Activated CD4-positive, CD25-positive, alpha-beta regulatory T cell treated with anti-CD3 and anti-CD28 coated beads, Interleukin-2, amount 50 U/mL, for 16 hours (primary cell): Measurements from ENCODE around the gene ASGR1.

Experiments used
- DNase-seq: peaks from one replicate; pipeline ENCODE4 v3.0.0-alpha.2; 2020; ENCODE audit warnings: low read depth, low spot score

ASGR1 gene

GRCh38 chr17:7216242-7217112, 37.3 kb upstream of the ASGR1 start:
- no peak for DNase-seq

GRCh38 chr17:7215652-7216180, 36.5 kb upstream of the ASGR1 start:
- DNase-seq: no peak

DNA sequence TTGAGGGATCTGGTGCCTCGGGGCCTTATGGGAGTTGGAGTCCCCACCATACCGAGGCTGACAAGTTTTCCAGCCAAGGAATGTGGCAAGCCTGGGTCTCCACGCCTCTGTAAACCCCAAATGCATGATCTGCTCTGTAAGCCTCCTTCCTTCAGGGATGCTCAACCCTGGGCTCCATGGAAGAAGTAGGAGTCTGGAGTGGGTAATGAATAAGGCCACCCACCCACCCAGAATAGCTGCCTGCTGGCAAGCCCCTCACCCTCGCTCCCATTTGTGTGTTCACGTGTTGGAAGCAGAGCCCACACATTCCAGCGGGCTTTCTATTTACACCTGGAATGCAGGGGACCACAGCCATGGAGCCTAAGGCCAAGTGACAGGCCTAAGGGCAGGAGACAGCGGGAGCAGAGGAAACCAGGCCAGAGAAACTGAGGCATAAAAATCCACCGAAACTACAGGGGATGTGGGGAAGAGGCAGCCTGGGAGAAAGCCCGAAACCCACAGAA, 36.0 kb upstream of the ASGR1 start:
- DNase-seq: no peak

DNA sequence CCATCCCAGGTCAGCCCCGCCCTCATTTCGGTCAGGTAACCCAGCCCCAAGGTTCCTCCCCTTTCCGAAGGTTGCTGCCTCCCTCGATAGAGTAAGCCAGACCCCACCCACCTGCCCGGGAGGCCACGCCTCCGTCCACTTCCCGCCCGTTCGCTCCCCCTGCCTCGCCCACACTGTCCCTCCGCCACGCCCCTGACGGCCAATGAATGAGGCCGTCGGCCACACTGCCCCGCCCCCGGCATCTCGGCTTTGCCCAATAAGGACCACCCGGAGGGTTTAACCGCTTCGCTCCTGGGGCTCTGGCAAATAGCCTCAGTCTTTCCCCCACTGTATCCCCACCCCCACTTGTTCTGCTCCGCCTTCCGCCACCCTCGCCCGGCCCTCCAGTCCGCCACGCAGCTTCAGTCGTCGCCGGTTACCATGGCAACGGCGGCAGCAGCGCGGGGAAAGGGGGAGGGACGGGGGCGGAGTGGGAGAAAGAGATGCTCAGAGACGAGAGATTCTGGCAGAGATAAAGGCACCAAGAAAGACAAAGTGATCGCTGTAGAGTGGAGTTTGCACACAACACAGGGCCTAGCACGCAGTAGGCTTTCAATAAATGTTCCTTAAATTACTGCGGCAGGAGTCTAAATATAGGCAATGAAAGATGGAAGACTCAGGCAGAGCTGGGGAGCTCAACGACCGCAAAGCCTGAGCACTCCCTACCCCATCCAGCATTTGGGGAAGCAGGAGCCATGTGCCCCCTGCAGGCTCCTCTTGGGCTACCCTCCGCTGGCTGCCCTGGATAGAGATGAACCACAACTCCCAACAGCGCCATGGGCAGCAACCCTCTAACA, 35.3 kb upstream of the ASGR1 start:
- DNase-seq: peak; percentile 94

DNA sequence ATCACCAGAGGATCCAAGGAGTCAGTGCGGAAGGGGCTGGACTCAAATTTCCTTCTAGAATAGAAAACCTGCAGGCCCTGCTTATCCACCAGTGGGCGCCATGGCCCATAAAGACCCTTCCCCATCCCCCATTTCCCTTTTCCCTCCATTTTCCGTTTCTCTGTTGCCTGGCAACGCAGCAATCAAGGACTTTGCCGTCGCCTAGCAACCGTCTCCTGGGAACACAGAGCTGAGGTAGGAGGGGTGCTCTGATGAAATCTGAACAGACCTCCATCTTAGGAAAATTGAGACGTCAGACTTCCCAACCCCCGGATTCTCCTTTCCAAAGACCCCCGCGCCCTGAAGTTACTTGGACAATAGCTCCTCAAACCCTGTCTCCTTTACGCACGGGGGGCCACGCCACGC, 34.7 kb upstream of the ASGR1 start:
- no peak for DNase-seq

GRCh38 chr17:7211491-7212273, 32.5 kb upstream of the ASGR1 start:
- DNase-seq: no peak

DNA sequence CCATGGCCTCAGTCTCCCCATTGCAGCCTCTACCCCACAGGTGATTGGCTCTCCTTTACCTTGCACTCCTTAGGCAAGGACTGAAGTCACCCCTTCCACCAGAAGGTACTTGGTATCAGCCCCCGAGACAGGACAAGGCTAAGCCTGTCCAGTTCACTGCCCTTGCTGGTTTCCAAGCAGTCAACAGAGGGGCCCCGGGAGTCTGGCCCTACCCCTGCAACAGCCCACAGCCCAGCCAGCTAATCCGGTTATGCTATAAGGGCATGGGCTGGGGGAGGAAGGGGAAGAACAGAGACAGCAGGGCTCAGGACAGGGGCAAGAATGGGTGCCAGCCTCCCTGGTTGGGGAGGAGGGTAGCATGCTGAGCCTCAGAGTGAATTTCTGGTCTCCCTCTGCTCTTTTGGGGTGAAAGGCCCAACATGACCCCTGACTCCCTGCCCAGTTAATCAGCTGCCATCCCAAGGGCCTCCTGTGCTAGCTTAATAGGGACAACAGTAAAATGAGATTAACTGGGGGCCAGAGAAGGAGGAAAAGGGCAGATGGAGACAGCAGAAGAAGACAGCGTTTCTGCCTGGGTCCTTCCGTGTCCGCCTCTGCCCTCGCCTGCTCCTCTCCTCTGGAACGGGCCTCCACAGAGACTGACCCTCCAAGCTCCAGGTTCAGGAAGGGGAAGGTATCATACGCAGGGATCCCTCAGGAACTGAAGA, 29.7 kb upstream of the ASGR1 start:
- DNase-seq: no peak

DNA sequence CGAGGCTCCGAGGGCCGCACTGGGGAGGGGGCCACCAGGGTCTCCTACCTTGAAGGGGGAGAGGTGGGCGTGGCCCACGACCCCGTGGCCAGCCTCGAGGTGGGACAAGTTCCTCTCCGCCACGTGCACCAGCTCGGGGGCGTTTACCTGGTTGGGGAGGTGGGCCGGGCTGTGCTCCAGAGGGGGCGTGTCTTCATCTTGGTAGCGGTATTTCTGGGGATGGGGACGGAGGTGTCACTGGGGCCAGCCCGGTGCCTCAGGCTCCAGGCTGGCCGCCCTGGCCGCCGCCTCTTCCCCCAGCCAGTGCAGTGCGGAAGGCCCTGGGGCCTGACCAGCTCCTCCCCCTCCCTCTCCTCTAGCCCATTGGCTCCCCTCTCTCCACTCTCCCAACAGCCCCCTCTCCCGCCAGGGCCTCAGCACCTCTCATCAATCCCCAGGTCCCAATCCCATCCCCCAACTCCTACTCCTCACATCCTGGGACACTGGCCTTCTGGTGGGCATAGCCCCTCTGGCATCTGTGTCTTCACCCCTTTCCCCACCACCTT, 28.9 kb upstream of the ASGR1 start:
- no peak for DNase-seq

DNA sequence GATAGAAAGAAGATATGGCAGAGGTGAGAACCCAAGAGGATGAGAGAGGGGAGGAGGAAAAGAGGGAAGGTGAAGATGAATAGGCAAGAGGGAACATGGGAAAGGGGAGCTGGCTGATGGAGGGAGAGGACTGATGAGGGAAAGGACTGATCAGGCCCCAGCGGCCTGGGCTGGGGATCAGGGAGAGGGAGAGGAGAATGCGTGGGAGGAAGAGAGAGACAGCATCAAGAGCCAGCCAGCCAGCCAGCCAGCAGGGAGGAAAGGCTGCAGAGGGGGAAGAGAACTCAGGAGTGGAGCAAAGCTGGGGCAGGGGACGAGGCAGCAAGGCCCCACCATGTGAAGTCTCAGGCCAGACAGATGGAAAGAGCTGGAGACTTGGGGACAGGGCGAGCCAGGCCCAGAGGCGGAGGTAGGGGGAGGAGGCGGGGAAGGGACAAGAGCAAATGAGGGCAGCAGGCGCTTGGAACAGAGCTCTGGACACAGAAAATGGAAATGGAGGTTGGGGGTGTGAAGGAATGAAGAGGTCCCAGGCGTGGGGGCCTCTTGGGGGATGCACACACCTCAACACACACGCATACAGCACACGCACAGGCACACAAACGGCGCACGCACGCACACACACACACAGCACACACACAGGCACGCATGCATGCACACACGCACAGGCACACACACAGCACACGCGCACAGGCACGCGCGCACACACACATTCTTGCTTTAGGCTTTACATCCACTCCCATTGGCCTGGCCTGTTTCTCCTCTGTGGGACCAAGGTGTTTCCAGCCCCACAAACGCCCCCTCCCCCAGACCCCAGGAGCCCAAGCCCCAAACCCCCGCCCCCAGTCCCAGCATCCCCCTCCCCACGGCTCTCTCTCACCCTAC, 28.2 kb upstream of the ASGR1 start:
- DNase-seq: no peak

DNA sequence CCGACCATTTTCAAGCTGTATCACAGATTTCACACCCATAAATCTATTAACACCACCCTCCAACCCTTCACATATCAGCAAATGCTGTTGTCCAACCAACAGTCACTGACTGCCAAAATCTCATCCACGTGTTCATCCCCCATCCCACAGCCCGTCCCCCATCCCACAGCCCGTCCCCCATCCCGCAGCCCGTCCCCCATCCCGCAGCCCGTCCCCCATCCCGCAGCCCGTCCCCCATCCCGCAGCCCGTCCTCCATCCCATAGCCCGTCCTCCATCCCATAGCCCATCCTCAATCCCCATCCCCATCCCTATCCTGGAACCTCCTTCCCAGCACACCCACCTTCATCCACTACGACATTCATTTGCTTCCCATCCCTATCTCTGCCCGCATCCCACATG, 26.4 kb upstream of the ASGR1 start:
- DNase-seq: no peak

- peak; percentile 88 for DNase-seq
These were observed 25.8 kb upstream of the ASGR1 start for GRCh38 chr17:7204828-7205461.

GRCh38 chr17:7204336-7204735, 25.2 kb upstream of the ASGR1 start:
- no peak for DNase-seq

DNA sequence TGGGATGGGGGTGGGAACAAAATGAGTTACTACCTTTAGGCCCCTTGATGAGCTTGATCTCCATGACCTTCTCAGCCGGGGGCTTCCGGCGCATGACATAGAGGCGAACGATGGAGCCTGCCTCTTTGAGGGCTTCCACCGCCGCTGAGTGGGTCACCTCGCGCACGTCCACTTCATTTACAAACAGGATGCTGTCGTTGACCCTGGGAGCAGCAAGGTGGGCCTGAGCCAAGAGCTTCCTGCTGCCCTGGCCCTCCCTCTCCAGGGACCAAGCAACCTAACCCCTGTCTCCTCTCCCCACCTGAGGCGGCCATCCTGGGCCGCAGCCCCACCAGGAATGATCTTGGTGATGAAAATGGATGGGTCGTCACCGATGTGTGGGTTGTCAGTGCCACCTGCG, 24.2 kb upstream of the ASGR1 start:
- DNase-seq: no peak

GRCh38 chr17:7196651-7197401, 17.7 kb upstream of the ASGR1 start:
- DNase-seq: no peak

DNA sequence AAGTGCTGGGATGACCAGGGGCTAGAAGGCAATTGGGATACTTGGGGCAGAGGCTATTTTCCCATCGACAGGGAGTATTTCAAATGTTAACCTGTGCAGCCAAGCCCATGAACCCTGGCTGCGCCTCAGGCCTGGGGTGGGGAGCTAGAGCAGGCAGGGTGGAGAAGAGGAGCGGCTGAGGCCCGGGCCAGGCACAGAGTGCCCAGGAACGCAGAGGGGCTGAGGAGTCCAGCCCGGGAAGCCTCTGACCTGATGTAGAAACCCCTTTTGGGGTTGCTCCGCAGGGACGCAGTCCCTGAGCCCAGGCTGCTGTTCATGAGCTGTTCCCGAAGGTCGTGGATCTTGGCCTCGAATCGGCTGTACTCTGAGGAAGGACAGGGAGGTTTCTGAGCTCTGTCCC, 16.8 kb upstream of the ASGR1 start:
- DNase-seq: no peak

GRCh38 chr17:7192271-7192937, 13.2 kb upstream of the ASGR1 start:
- DNase-seq: no peak

DNA sequence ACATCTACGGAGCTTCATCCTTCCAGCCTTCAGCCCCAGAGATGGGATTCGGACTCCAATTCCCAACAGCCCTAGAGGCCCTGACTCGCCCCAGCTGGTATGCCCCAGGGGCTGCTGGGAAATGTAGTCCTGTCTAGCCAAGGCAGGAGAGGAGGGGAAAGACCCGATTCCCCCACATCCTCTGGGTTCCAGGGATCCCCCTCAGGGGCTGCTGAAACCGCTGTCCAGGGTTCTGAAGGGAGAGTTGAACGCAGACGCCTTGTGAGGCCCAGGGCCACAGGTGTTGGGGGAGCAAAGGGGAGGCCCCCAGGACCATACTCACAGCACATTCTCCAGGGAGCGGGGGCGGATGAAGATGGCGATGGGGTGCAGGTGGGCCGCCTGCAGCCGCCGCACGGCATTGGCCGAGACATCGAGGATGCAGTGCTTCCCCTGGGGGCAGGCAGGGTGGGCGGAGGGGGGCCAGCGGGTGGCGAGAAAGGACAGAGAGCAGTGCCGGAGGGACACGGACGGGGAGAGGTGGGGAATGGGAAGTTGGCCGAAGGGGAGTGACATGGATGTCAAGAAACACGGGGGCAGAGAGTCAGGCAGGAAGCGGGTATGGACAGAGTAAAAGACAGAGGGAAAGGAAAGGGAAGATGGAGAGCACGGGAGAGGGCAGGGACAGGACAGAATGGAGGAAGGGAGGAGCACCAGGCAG, 12.6 kb upstream of the ASGR1 start:
- DNase-seq: no peak
